Chondrocyte (in vitro differentiated cells): Measurements from ENCODE around the gene CTSK. TPM values are rescaled to one million over a fixed set of nuclear protein-coding genes. Genes with fewer than 3 reads are reported as not detected.
A peak's percentile ranks its signal among the peaks of the same experiment; 100 is the strongest.

ENCODE experiments used
- DNase-seq: peaks from one replicate; pipeline ENCODE4 v3.0.0; 2021; ENCODE audit warnings: mixed read lengths, low spot score
- H3K27ac Mint-ChIP-seq: one replicate; pipeline ENCODE4 v1.8.0; 2021; ENCODE audit warnings: mild to moderate bottlenecking, moderate library complexity, mixed read lengths; ENCODE audit not compliant: unreplicated experiment
- H3K27me3 Mint-ChIP-seq: 2 replicates; pipeline ENCODE4 v1.8.0; 2021; ENCODE audit warnings: low read depth, mixed read lengths
- H3K36me3 Mint-ChIP-seq: 2 replicates; pipeline ENCODE4 v1.8.0; 2021; ENCODE audit warnings: low read depth, mixed read lengths
- H3K4me1 Mint-ChIP-seq: 2 replicates; pipeline ENCODE4 v1.8.0; 2021; ENCODE audit warnings: low read depth, mild to moderate bottlenecking, mixed read lengths
- H3K4me3 Mint-ChIP-seq: one replicate; pipeline ENCODE4 v1.8.0; 2021; ENCODE audit warnings: mild to moderate bottlenecking, moderate library complexity, mixed read lengths; ENCODE audit not compliant: unreplicated experiment
- H3K9me3 Mint-ChIP-seq: 2 replicates; pipeline ENCODE4 v1.8.0; 2021; ENCODE audit warnings: low read depth, mixed read lengths
- CTCF ChIP-seq: fragments of 200-600 bp; sonication (generic); IDR thresholded peaks from 2 replicates; pipeline ENCODE4 v1.5.0; 2021; ENCODE audit warnings: antibody characterized with exemption, mild to moderate bottlenecking, moderate library complexity
- total RNA-seq: library from RNA; stranded (reverse); gene quantifications from 3 replicates; pipeline ENCODE4 v1.2.1, GENCODE V29; 2021

Gene CTSK
- total RNA-seq, 1 donor from 2014 or later = 4.9 TPM

- peak; percentile 61 for TF ChIP-seq CTCF
- H3K27ac Mint-ChIP-seq = no peak overlapping the region
- H3K27me3 Mint-ChIP-seq = no peaks in the 10 kb centered on the region
- no peaks in the 10 kb centered on the region for H3K4me1 Mint-ChIP-seq
- H3K9me3 Mint-ChIP-seq = no peaks in the 10 kb centered on the region
- peaks cover 47% of the 10 kb centered on the region for H3K36me3 Mint-ChIP-seq
- no peak for DNase-seq
- no peak overlapping the region for H3K4me3 Mint-ChIP-seq
Observed at GRCh38 chr1:150829751-150830150, 21.7 kb upstream of the CTSK start.

GRCh38 chr1:150826299-150826698 is 18.2 kb upstream of the CTSK start:
- no peak for TF ChIP-seq CTCF
- H3K27ac Mint-ChIP-seq = no peak overlapping the region
- DNase-seq = no peak
- H3K4me1 Mint-ChIP-seq = no peaks in the 10 kb centered on the region
- H3K36me3 Mint-ChIP-seq = peaks cover 33% of the 10 kb centered on the region
- H3K9me3 Mint-ChIP-seq = no peaks in the 10 kb centered on the region
- H3K4me3 Mint-ChIP-seq = no peak overlapping the region
- no peaks in the 10 kb centered on the region for H3K27me3 Mint-ChIP-seq

GRCh38 chr1:150820730-150821512 is 12.9 kb upstream of the CTSK start:
- DNase-seq = no peak
- TF ChIP-seq CTCF = no peak
- Mint-ChIP-seq H3K27me3 (no peaks in the 10 kb centered on the region), H3K4me1 (no peaks in the 10 kb centered on the region), H3K36me3 (peaks cover 24% of the 10 kb centered on the region), H3K4me3 (no peak overlapping the region), H3K27ac (no peak overlapping the region), H3K9me3 (no peaks in the 10 kb centered on the region)

GRCh38 chr1:150815871-150816270 is 7.8 kb upstream of the CTSK start:
- H3K27ac Mint-ChIP-seq = no peak overlapping the region
- no peak overlapping the region for H3K4me3 Mint-ChIP-seq
- peaks cover 21% of the 10 kb centered on the region for H3K36me3 Mint-ChIP-seq
- DNase-seq = no peak
- H3K27me3 Mint-ChIP-seq = no peaks in the 10 kb centered on the region
- no peaks in the 10 kb centered on the region for H3K9me3 Mint-ChIP-seq
- no peaks in the 10 kb centered on the region for H3K4me1 Mint-ChIP-seq
- no peak for TF ChIP-seq CTCF

- no peak overlapping the region for H3K27ac Mint-ChIP-seq
- peaks cover 13% of the 10 kb centered on the region for H3K4me1 Mint-ChIP-seq
- no peak overlapping the region for H3K4me3 Mint-ChIP-seq
- no peak for DNase-seq
- H3K36me3 Mint-ChIP-seq = peaks cover 20% of the 10 kb centered on the region
- TF ChIP-seq CTCF = peak; percentile 80
- no peaks in the 10 kb centered on the region for H3K27me3 Mint-ChIP-seq
- no peaks in the 10 kb centered on the region for H3K9me3 Mint-ChIP-seq
Observed at GRCh38 chr1:150813028-150813707, 5.1 kb upstream of the CTSK start.
